Effector memory CD4-positive, alpha-beta T cell (primary cell): Measurements from ENCODE around the gene TMEM171.

ENCODE experiments used
- DNase-seq, 3 donors: peaks; one replicate each; pipeline ENCODE4 v3.0.0-alpha.2; 2020
- H3K27ac ChIP-seq: 2 replicates; pipeline ENCODE4 v1.7.0; 2013; ENCODE audit warnings: mild to moderate bottlenecking, low read length, moderate library complexity; ENCODE audit not compliant: insufficient read depth, poor library complexity, severe bottlenecking
- H3K27me3 ChIP-seq: replicated peaks from 2 replicates; pipeline ENCODE4 v1.7.0; 2013; ENCODE audit warnings: mild to moderate bottlenecking, low read length; ENCODE audit not compliant: insufficient read depth, control insufficient read depth, poor library complexity, severe bottlenecking
- H3K36me3 ChIP-seq: 2 replicates; pipeline ENCODE4 v1.7.0; 2013; ENCODE audit warnings: mild to moderate bottlenecking, low read length, moderate library complexity; ENCODE audit not compliant: control insufficient read depth, insufficient read depth
- H3K4me1 ChIP-seq: 2 replicates; pipeline ENCODE4 v1.7.0; 2013; ENCODE audit warnings: low read length, mild to moderate bottlenecking; ENCODE audit not compliant: control insufficient read depth, insufficient read depth, poor library complexity, severe bottlenecking
- H3K4me3 ChIP-seq: 2 replicates; pipeline ENCODE4 v1.7.0; 2013; ENCODE audit warnings: low read length, low read depth, mild to moderate bottlenecking; ENCODE audit not compliant: insufficient read depth, poor library complexity, severe bottlenecking
- H3K9me3 ChIP-seq: 2 replicates; pipeline ENCODE4 v1.7.0; 2013; ENCODE audit warnings: mild to moderate bottlenecking, low read length, moderate library complexity; ENCODE audit not compliant: control insufficient read depth

TMEM171 gene

GRCh38 chr5:73143716-73144115, 23.3 kb downstream of the TMEM171 start:
- Histone ChIP-seq H3K27me3 (no peaks in the 10 kb centered on the region), H3K27ac (no peak overlapping the region), H3K4me3 (no peak overlapping the region)

GRCh38 chr5:73149540-73149939, 29.2 kb downstream of the TMEM171 start:
- H3K27ac ChIP-seq: no peak overlapping the region
- H3K4me1 ChIP-seq: no peaks in the 10 kb centered on the region
- H3K9me3 ChIP-seq: no peaks in the 10 kb centered on the region
- H3K36me3 ChIP-seq: no peaks in the 10 kb centered on the region
- DNase-seq: no peak
- no peak overlapping the region for H3K4me3 ChIP-seq
- peaks cover 3% of the 10 kb centered on the region for H3K27me3 ChIP-seq

More at GRCh38 chr5:73143716-73144115, 23.3 kb downstream of the TMEM171 start:
- Histone ChIP-seq H3K4me1 (no peaks in the 10 kb centered on the region), H3K36me3 (no peaks in the 10 kb centered on the region), H3K9me3 (no peaks in the 10 kb centered on the region)
- DNase-seq: no peak

- H3K27me3 ChIP-seq: peaks cover 6% of the 10 kb centered on the region
These were observed 30.5 kb downstream of the TMEM171 start for GRCh38 chr5:73150876-73151275.

GRCh38 chr5:73151766-73152410, 31.5 kb downstream of the TMEM171 start:
- Histone ChIP-seq H3K27me3 (peaks cover 13% of the 10 kb centered on the region), H3K27ac (no peak overlapping the region), H3K4me1 (no peaks in the 10 kb centered on the region), H3K4me3 (no peak overlapping the region), H3K36me3 (no peaks in the 10 kb centered on the region), H3K9me3 (no peaks in the 10 kb centered on the region)
- no peak for DNase-seq

More at GRCh38 chr5:73150876-73151275, 30.5 kb downstream of the TMEM171 start:
- Histone ChIP-seq H3K4me1 (no peaks in the 10 kb centered on the region), H3K4me3 (no peak overlapping the region), H3K27ac (no peak overlapping the region), H3K9me3 (no peaks in the 10 kb centered on the region), H3K36me3 (no peaks in the 10 kb centered on the region)
- DNase-seq: no peak

- Histone ChIP-seq H3K36me3 (no peaks in the 10 kb centered on the region), H3K27me3 (peaks cover 13% of the 10 kb centered on the region), H3K4me3 (no peak overlapping the region), H3K4me1 (no peaks in the 10 kb centered on the region), H3K9me3 (no peaks in the 10 kb centered on the region), H3K27ac (no peak overlapping the region)
- DNase-seq: no peak
These were observed 32.3 kb downstream of the TMEM171 start for GRCh38 chr5:73152411-73153388.

- H3K9me3 ChIP-seq: no peaks in the 10 kb centered on the region
- DNase-seq: no peak
- no peaks in the 10 kb centered on the region for H3K4me1 ChIP-seq
- H3K27ac ChIP-seq: no peak overlapping the region
- no peaks in the 10 kb centered on the region for H3K36me3 ChIP-seq
- H3K4me3 ChIP-seq: no peak overlapping the region
- H3K27me3 ChIP-seq: peaks cover 13% of the 10 kb centered on the region
These were observed 33.1 kb downstream of the TMEM171 start for GRCh38 chr5:73153513-73153912.

- DNase-seq: no peak
- peaks cover 13% of the 10 kb centered on the region for H3K27me3 ChIP-seq
These were observed 34.0 kb downstream of the TMEM171 start for GRCh38 chr5:73154208-73155006.

GRCh38 chr5:73155271-73156222, 35.2 kb downstream of the TMEM171 start:
- DNase-seq: no peak
- Histone ChIP-seq H3K27me3 (peaks cover 13% of the 10 kb centered on the region), H3K27ac (no peak overlapping the region), H3K36me3 (no peaks in the 10 kb centered on the region), H3K4me3 (no peak overlapping the region), H3K4me1 (peaks cover 12% of the 10 kb centered on the region), H3K9me3 (no peaks in the 10 kb centered on the region)

More at GRCh38 chr5:73154208-73155006, 34.0 kb downstream of the TMEM171 start:
- no peaks in the 10 kb centered on the region for H3K9me3 ChIP-seq
- no peaks in the 10 kb centered on the region for H3K36me3 ChIP-seq
- no peak overlapping the region for H3K4me3 ChIP-seq
- H3K27ac ChIP-seq: no peak overlapping the region
- H3K4me1 ChIP-seq: peaks cover 3% of the 10 kb centered on the region
